GM12878 (cell line): Measurements from ENCODE around the gene HOXC9. TPM values are rescaled to one million over a fixed set of nuclear protein-coding genes. Genes with fewer than 3 reads are reported as not detected.

Source experiments
- ASH2L ChIP-seq: fragments of 300-600, 200-600 bp; sonication (generic); IDR thresholded peaks from 2 replicates; pipeline ENCODE4 v1.6.1; 2017; ENCODE audit warnings: low read depth, mild to moderate bottlenecking, borderline replicate concordance
- ATF7 ChIP-seq: fragments of 450-650 bp; IDR thresholded peaks from 2 replicates; pipeline ENCODE4 v1.6.1; 2016; ENCODE audit warnings: low read depth, mild to moderate bottlenecking
- CHD1 ChIP-seq: IDR thresholded peaks from 2 replicates; pipeline ENCODE4 v1.6.1; 2012; ENCODE audit warnings: low read depth, low read length, improper control_type of control experiment
- NR2F1 ChIP-seq: fragments of 450-650 bp; conservative IDR thresholded peaks from 2 replicates; pipeline ENCODE4 v1.6.1; 2017; ENCODE audit warnings: mild to moderate bottlenecking
- POLR2A ChIP-seq: IDR thresholded peaks from 2 replicates; pipeline ENCODE4 v1.6.1; 2011; ENCODE audit warnings: low read depth, mild to moderate bottlenecking, low read length
- RAD21 ChIP-seq: IDR thresholded peaks from 2 replicates; pipeline ENCODE4 v1.6.1; 2011; ENCODE audit warnings: mild to moderate bottlenecking, low read depth, low read length, moderate library complexity; ENCODE audit not compliant: insufficient read depth
- SMAD5 ChIP-seq: IDR thresholded peaks from 2 replicates; pipeline ENCODE4 v1.6.1; 2016; ENCODE audit warnings: antibody characterized with exemption, low read depth
- SREBF1 ChIP-seq: IDR thresholded peaks from 2 replicates; pipeline ENCODE4 v1.6.1; 2012; ENCODE audit warnings: mild to moderate bottlenecking, low read length
- ZNF24 ChIP-seq: fragments of 450-650 bp; IDR thresholded peaks from 2 replicates; pipeline ENCODE4 v1.6.1; 2017; ENCODE audit warnings: antibody characterized with exemption, mild to moderate bottlenecking
- polyA plus RNA-seq, 11 experiments: library from polyadenylated mRNA; depleted of rRNA in 4 of 11; unstranded in 6 of 11; stranded (reverse) in 5 of 11; fragments of >200 nt; fragmentation: Nextera tagmentation in 4 of 11; fragmentation: Illumina TruSeq in 1 of 11; extraction: Ambion mirVana in 4 of 11; extraction: Trizol in 1 of 11; gene quantifications; 1 replicate in 1 of 11; 2 replicates in 10 of 11; pipeline versions ENCODE4 v1.2.1 to v1.2.3, GENCODE V29; 2011 to 2016; ENCODE audit warnings: inconsistent platforms in 2 of 11, missing spikeins in 2 of 11, low read depth in 1 of 11
- total RNA-seq, 4 experiments: library from RNA; depleted of rRNA in 3 of 4; stranded (reverse); fragments of >200 nt in 3 of 4; fragmentation: Illumina TruSeq in 1 of 4; extraction: Trizol in 1 of 4; gene quantifications; 2 replicates each; pipeline versions ENCODE4 v1.2.1 to v1.2.3, GENCODE V29; 2013 to 2021
- TF ChIP-seq, protein P1 (sequence below): fragments of 450-650 bp; IDR thresholded peaks from 2 replicates; pipeline ENCODE4 v1.6.1; 2017; ENCODE audit warnings: mild to moderate bottlenecking, moderate library complexity
- TF ChIP-seq, protein P2 (sequence below): fragments of 450-650 bp; IDR thresholded peaks from 2 replicates; pipeline ENCODE4 v1.6.1; 2016; ENCODE audit warnings: mild to moderate bottlenecking
- TF ChIP-seq, protein P3 (sequence below): fragments of 450-650 bp; conservative IDR thresholded peaks from 2 replicates; pipeline ENCODE4 v1.6.1; 2017; ENCODE audit warnings: mild to moderate bottlenecking, moderate library complexity

The HOXC9 gene
- total and polyA plus RNA-seq, 10 of the 15 experiments (the other 5 are each of a cell fraction or from before 2014, with no cell fraction given) = not detected

DNA sequence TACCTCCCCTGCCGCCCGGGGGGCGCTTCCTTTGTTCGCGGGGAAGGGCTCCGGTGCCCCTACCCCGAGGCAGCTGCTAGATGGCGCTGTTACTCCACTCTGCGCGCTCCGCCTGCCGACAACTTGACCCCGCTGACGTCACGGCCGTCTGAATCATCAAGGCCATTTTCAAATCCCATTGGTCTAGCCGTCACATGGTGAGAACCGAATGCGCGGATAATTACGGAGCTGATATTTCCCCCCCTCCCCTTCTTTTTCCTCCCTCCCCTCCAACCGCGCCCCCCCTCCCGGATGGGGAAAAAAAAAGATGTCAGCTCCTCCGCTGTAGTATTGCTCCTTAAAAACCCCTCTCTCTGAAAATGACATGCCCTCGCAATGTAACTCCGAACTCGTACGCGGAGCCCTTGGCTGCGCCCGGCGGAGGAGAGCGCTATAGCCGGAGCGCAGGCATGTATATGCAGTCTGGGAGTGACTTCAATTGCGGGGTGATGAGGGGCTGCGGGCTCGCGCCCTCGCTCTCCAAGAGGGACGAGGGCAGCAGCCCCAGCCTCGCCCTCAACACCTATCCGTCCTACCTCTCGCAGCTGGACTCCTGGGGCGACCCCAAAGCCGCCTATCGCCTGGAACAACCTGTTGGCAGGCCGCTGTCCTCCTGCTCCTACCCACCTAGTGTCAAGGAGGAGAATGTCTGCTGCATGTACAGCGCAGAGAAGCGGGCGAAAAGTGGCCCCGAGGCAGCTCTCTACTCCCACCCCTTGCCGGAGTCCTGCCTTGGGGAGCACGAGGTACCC is 14.9 kb upstream of the HOXC9 start, which contains the start of gene HOXC10 (continued):
- TF ChIP-seq, protein P1, sequence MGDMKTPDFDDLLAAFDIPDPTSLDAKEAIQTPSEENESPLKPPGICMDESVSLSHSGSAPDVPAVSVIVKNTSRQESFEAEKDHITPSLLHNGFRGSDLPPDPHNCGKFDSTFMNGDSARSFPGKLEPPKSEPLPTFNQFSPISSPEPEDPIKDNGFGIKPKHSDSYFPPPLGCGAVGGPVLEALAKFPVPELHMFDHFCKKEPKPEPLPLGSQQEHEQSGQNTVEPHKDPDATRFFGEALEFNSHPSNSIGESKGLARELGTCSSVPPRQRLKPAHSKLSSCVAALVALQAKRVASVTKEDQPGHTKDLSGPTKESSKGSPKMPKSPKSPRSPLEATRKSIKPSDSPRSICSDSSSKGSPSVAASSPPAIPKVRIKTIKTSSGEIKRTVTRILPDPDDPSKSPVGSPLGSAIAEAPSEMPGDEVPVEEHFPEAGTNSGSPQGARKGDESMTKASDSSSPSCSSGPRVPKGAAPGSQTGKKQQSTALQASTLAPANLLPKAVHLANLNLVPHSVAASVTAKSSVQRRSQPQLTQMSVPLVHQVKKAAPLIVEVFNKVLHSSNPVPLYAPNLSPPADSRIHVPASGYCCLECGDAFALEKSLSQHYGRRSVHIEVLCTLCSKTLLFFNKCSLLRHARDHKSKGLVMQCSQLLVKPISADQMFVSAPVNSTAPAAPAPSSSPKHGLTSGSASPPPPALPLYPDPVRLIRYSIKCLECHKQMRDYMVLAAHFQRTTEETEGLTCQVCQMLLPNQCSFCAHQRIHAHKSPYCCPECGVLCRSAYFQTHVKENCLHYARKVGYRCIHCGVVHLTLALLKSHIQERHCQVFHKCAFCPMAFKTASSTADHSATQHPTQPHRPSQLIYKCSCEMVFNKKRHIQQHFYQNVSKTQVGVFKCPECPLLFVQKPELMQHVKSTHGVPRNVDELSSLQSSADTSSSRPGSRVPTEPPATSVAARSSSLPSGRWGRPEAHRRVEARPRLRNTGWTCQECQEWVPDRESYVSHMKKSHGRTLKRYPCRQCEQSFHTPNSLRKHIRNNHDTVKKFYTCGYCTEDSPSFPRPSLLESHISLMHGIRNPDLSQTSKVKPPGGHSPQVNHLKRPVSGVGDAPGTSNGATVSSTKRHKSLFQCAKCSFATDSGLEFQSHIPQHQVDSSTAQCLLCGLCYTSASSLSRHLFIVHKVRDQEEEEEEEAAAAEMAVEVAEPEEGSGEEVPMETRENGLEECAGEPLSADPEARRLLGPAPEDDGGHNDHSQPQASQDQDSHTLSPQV = no peak
- TF ChIP-seq POLR2A = no peak
- TF ChIP-seq, protein P2, sequence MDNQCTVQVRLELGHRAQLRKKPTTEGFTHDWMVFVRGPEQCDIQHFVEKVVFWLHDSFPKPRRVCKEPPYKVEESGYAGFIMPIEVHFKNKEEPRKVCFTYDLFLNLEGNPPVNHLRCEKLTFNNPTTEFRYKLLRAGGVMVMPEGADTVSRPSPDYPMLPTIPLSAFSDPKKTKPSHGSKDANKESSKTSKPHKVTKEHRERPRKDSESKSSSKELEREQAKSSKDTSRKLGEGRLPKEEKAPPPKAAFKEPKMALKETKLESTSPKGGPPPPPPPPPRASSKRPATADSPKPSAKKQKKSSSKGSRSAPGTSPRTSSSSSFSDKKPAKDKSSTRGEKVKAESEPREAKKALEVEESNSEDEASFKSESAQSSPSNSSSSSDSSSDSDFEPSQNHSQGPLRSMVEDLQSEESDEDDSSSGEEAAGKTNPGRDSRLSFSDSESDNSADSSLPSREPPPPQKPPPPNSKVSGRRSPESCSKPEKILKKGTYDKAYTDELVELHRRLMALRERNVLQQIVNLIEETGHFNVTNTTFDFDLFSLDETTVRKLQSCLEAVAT = no peak
- TF ChIP-seq, protein P3, sequence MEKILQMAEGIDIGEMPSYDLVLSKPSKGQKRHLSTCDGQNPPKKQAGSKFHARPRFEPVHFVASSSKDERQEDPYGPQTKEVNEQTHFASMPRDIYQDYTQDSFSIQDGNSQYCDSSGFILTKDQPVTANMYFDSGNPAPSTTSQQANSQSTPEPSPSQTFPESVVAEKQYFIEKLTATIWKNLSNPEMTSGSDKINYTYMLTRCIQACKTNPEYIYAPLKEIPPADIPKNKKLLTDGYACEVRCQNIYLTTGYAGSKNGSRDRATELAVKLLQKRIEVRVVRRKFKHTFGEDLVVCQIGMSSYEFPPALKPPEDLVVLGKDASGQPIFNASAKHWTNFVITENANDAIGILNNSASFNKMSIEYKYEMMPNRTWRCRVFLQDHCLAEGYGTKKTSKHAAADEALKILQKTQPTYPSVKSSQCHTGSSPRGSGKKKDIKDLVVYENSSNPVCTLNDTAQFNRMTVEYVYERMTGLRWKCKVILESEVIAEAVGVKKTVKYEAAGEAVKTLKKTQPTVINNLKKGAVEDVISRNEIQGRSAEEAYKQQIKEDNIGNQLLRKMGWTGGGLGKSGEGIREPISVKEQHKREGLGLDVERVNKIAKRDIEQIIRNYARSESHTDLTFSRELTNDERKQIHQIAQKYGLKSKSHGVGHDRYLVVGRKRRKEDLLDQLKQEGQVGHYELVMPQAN = no peak
- TF ChIP-seq ATF7 = peak; percentile 85
- peak; percentile 77 for TF ChIP-seq RAD21
- no peak for TF ChIP-seq SREBF1
- no peak for TF ChIP-seq ZNF24
- TF ChIP-seq SMAD5 = no peak
- TF ChIP-seq NR2F1 = peak; percentile 94
- TF ChIP-seq ASH2L = no peak
- no peak for TF ChIP-seq CHD1
